Stimulated activated CD4-positive, alpha-beta T cell treated with anti-CD3 and anti-CD28 coated beads, Interleukin-12 subunit alpha, Interleukin-12 subunit beta, amount 100 ng/mL, for 4 hours (primary cell): ENCODE results near the gene PBXIP1.
A peak's percentile ranks its signal among the peaks of the same experiment; 100 is the strongest.
"Not testable (repeated sequence)": the region's sequence is repeated elsewhere in the genome, so short reads cannot be mapped to it uniquely, and the experiment has no call there.

Source experiments
- DNase-seq: peaks from one replicate; pipeline ENCODE4 v3.0.0-alpha.2; 2020

The PBXIP1 gene, protein sequence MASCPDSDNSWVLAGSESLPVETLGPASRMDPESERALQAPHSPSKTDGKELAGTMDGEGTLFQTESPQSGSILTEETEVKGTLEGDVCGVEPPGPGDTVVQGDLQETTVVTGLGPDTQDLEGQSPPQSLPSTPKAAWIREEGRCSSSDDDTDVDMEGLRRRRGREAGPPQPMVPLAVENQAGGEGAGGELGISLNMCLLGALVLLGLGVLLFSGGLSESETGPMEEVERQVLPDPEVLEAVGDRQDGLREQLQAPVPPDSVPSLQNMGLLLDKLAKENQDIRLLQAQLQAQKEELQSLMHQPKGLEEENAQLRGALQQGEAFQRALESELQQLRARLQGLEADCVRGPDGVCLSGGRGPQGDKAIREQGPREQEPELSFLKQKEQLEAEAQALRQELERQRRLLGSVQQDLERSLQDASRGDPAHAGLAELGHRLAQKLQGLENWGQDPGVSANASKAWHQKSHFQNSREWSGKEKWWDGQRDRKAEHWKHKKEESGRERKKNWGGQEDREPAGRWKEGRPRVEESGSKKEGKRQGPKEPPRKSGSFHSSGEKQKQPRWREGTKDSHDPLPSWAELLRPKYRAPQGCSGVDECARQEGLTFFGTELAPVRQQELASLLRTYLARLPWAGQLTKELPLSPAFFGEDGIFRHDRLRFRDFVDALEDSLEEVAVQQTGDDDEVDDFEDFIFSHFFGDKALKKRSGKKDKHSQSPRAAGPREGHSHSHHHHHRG

DNA sequence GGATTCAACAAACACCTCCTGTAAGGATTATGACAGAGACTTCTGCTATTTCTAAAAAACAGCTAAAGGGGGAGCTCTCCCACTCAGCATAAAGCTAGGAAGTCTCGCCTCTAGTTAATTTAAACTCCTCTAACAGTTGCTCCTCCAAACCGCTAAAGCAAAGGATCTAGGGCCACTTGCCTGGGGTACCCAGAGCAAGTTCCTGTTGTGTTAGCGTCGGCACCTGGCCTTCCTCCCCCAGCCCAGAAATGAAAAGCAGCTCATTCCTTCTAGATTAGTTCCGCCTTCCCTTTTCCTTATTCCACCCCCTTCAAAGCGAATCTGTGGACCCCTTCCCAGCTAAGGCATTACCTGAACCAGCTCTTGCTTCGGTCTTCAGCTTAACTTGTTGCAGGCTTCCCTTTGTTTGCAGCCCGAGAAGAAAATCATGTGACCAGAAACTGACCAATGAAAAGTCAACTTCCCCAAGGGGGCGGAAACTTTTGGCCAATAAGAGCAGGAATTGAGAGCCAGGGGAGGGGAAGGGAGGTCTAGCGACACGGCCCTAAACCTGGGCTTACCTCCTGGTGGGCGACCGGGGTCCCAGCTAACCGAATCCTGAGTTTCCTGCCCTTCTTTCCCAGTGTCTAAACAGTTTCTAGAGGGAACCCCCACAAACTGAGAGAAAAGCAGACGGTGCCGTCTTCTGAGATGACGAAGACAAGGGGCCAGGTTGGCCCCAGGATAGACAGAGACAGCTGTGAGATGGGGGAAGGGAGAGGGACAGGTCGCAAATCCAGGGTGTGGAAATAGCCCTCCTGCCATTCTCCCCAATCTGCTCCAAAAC is at the start of gene PBXIP1:
TSS of gene PBXIP1 (minus strand) at position 382 of the 826 bp plus-strand sequence. CDS start 2,378 bp downstream, outside the sequence.
- peak; percentile 60 for DNase-seq

DNA sequence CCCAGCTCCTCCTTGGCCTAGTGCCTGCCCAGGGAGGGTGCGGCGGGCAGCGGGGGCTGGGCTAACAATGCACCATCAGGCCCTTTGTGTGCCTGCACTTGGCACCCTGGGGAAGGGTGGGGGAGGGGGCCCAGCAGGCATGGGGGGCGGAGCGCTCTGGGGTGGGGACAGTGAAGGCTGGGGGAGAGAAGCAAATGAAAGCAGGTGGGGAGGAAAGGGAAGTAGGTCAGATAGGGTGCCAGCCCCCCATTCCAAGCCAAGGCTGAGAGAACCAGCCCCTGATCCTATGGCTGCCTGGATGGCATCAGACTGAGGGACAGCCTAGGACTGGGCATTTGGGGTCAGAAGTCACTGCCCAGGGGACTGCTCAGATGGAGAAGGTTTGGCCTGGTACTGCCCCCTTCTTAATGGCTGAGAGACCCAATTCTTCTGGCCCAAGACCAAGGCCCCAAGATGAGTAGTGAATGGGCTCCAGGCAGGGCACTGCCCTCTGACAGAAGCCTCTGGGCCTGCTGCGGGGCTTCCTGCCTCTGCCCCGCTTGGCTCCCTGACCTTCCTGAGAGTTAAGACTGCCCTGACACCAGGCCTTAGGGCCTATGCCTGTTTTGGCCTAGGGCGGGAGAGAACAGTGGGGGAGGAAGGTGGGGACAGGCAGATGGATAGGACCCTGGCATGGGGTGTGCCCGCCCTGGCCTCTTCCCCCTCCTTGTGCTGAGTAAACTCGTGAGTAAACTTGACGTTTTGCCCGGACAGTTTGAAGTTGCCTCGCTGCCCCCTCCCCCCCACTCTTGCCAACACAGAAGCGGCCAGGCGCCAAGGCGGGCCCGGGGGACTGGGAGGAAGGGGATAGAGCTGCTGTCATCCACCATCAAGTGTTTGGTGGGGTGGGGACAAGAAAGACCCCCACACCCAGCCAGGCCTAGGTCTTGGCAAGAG is 49.4 kb upstream of the PBXIP1 start:
- DNase-seq: no peak

DNA sequence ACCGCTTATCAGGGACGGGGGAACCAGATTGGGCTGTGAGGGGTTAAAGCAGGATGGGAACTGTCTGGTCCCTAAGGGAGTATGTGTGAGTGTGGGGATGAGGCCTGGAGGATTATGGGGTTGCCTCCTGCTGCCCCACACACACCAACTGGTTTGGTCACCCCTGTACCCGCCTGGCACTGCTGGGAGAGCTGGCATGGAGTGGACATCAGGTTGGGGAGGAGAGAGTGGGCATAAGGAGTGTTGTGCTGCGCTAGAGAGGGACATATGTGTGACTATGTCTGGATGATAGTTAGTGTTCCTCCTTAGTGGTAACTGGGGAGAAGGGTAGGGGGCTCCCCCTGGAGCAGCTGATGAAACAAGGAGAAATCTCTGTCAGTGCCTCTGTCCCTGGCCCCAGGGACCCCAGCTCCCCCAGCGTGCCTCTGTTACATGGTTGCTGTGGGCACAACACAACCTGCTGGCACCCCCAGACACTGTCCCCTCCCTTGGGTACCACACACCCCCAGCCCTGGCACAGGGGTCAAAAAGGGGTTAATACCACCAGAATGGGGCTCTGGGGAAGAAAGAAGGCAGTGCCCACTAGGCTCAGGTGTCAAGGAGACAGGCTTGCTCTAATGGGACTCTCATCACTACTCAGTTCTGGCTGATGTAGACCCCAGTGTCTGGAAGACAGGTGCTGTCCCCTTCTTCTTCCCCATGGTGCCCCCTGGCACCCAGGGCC is 48.6 kb upstream of the PBXIP1 start:
- DNase-seq: no peak

DNA sequence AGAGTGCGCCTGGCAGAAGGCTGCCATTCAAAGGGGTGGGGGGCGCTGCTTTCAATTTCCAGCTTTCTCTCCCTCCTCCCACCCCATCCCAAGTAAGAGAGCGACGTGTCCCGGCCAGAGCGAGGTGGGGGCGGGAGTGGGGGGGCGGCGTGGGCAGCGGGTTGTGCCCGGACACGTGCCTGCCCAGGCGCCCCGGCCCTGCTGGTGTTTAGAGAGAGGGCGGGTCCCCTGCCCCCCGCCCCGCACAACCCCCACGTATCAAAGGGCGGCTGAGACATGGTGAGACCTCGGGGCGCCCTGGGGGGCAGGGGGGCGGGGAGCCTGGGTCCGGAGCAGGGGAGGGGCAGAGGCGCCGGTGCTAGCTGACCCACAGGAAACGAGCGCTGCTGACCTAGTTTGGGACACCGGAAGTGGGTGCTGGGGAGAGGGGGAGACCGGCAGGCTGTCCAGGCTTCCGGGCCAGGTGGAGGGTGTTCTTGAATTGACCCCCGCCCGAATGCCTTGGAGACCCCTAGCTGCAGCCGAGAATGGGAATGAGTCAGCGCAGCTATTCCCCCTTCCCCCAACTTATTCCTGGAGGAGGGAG is 48.0 kb upstream of the PBXIP1 start:
- no peak for DNase-seq

DNA sequence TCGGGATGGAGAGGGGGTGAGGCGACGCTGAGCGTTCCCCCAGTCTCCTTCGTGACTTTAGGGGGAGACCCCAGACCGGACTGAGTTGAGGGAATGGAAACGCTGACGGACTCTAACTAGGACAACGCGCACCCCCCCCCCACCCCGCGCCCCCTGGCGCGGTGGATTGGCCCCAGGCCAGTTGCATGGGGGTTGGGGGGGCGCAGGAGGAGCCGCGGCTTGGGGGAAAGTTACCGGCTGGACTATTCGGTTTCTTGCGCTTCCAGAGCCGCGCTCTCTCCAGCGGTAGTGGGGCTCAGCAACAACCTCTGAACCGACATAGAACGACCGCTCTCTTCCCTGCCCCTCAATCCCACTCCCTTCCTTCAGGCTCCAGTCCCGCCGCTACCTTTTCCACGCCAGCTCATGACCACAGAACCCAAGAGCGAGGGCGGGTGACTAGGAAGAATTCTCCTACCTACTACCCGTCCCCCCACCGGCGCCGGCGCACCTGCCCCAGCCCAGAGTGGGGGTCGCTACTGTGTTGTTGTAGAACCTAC is 47.4 kb upstream of the PBXIP1 start:
- DNase-seq: no peak

DNA sequence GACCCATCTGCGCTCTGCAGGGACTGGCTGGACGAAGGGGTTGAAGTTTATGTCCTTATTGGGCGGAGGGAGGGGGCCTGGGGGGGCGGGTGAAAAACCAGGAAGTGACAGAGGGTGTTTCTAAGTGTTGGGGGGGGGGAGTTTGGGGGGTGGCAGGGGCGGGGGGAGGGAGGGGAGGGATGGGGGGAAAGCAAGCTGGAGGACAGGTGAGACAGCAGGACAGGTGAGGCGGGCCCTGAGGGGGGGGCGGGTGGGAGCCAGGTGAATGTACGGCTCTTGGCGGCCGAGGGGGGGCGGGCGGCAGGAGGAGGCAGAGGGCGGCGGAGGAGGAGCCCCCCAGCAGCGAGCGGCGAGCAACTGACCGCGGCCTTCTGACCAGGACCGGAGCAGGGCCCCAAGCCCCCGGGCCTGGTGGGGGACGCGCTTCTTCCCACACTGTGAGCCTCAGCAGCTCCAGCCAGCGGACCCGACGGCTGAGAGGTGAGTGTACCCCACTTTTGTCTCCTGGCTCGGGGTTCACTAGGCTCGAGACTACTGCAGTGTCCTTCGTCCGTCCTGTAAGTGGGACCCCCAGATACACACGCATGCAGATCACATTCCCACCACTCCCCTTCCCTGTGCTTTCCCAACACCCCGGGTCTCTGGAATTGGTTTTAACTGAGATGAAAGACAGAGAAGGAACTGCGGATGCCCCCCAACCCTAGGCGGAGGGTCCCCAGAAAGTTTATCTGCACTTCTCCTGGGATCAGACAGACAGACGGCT is 46.7 kb upstream of the PBXIP1 start, which contains the start of gene ZBTB7B:
TSS of gene ZBTB7B (plus strand) at position 339 of the 763 bp plus-strand sequence. CDS start 11,859 bp downstream, outside the sequence.
- DNase-seq: no peak

DNA sequence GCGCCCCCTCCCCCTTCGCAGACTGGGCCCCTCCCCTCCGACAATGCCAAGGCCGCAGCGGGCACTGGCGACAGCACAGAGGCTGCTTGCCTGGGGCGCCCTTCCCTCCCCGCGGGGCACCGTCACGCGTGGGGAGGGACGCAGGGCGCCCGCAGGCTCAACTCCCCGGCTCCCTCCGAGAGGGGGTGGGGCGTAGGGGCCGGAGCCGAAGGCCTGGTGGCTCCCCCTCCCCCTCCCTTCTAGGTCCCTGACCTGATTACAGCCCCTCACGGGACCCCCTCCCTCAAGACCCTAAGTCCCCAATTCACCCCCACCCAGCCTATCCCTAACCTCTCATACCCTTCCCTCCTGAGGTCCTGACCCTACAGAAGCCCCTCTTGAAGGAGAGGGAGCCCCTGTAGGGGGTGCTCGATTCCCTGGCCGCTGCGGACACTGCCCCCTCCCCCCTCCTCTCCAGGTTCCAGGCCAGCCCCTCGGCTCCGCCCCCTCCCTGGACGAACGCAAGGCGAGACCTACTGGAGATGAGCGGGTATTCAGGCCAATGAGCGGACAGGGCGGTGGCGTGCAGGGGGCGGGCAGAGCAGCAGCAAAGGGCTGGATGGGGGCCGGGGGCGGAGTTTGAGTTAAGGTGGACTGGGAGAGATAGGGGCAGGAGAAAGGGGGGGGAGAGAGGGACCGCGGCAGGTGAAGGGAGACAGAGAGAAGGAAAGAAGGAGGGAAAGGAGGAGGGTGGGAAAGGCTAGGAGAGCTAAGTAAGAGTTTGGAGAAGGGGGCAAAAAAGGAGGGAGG is 46.0 kb upstream of the PBXIP1 start:
- peak; percentile 98 for DNase-seq

DNA sequence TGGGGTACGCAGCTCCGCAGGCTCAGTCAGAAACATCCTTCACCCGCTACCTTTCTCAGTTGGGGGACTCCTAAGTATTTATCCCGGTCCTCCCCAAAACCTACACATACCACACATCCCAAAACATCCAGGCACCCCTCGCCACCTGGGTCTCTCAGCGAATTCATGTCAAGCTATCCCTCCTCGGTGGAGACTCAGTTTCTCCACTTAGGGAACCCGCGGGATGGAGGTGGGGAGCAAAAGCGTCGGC is 45.5 kb upstream of the PBXIP1 start:
- no peak for DNase-seq

DNA sequence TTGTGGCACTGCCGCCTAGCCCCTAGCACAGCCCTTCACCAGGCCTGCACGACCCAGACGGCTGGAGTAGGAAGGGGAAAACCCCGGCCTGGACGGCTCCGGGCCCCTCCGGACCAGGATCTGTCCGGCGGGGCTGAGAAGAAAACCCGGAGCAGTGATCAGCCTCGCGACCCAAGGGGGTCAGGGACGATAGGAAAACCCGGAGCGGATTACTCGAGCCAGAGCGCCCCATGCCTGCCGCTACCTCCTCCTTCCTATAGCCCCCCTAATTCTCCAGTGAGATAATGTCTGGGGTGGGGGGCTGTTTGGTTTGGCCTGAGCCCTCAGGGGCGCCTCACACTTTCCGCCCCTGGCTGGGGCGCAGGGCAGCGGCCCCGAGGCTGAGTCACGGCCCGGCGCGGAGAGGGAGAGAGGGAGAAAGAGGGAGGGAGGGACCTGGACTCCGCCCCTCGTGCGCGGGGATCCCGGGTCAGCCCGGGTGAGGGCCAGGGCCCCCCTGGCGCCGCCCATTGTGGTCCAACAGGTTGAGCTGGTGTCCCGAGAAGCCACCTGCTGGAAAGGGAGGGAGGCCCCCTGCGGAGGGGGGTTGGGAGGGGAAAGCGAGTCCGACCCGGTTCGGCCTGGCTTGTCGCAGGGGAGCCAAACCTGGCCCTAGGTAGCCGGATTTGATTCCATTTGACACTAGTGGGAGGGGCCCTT is 45.0 kb upstream of the PBXIP1 start:
- peak; percentile 79 for DNase-seq

DNA sequence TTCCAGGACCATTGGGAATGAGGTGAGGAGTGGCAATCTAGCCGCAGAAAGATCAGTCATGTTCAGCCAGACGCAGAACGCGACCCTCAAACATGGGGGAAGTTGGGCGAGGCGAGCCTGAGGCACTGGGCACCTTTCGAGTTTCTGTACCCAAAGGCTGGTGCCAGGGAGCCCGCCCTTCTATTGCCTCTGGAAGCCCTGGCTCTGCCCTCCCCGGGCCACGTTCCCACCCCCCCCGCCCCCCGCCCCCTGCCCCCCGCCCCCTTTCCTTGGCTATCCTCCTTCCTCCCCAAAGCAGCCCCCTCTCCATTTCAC is 44.5 kb upstream of the PBXIP1 start:
- DNase-seq: no peak

DNA sequence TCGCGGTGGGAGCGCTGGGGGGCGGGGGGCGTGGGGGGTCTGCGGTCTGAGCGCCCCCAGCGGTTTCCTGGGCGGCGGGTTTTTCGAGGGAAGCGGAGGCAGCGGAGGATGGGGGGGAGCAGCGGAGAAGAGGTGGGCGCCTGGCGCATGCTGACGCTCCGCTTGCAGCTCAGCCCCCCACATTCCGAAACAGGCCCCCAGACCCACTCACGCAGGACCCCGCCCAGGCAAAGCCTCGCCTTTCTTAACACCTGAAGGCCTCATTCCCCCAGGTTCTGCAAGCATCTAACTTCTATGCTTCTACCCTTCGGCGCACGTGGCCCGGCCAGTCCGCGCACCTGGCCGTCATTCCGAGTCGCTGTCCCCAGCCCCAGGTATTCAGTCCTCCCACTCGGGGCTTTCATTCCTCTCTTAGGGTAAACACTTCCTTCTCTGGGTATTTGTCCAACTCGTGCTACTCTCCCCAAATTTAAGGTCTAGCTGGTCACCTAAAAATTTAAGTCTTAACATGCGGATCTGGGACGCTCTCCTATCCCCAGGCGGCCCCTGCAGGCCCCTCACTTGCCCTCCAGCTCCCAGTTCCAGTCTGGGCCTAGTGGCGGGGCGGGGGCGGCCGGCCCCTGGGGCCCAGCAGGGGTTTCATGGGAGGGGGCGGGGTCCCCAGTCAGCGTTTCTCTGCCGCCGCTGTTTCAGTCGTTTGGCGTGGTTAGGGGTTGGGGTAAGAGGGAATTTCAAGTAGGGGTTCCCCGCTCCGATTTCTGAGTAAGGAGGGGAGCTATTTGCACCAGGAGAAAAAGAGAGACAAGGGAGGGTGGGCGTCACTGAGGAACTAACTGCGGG is 43.9 kb upstream of the PBXIP1 start:
- DNase-seq: peak; percentile 65

DNA sequence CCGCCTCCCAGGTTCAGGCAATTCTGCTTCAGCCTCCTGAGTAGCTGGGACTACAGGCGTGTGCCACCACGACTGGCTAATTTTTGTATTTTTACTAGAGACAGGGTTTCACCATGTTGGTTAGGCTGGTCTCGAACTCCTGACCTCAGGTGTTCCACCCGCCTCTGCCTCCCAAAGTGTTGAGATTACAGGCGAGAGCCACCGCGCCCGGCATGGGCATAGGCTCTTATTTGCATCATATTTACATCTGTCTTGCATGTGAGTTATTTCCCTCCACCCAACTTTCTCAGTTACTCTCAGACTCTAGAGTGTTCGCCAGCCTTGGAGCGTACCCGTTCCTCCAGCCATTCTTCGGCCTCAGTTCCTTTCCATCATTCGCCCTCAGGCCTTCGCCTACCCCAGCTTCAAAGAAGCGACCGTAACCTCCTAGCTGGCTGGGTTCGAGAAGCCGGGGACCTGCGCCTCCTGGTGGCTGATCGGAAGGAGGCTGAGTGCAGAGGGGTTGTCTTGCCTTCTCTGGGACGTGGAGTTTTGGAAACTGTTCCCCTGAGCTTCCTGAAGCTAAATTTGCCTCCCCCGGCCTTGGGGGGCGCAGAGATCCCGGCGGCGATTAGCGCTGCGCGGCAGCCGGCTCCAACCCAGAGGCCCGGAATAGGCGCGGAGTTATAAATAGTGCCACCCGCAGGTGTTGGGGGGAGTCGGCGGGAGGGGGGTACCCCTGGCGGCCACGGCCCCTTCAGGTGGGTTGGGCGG is 43.1 kb upstream of the PBXIP1 start:
- DNase-seq: peak; percentile 77

DNA sequence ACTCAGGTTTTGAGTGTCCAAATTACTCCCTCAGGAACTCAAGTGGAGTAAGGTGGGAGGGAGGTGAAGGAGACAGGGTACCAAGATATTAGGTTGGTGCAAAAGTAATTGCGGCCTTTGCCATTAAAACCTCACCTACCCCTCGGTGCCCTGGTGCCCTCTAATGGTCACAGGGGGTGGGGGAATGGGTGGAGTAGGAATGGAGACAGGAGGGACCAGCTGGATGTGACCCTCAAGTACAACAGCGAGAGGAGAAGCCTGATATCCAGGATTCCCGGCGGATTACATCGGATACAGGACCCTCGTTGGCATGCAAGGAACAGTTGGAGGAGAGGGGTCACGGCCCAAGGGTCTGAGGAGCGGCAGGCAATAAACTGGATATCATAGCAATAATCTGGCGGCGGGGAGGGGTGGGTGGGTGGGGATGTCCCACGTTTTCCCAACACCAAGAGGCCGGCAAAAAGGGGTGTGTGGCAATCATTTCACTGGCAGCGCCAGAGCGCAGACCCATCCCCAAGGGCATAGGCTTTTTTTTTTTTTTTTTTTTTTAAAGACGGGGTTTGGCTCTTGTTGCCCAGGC is 42.4 kb upstream of the PBXIP1 start:
- no peak for DNase-seq

DNA sequence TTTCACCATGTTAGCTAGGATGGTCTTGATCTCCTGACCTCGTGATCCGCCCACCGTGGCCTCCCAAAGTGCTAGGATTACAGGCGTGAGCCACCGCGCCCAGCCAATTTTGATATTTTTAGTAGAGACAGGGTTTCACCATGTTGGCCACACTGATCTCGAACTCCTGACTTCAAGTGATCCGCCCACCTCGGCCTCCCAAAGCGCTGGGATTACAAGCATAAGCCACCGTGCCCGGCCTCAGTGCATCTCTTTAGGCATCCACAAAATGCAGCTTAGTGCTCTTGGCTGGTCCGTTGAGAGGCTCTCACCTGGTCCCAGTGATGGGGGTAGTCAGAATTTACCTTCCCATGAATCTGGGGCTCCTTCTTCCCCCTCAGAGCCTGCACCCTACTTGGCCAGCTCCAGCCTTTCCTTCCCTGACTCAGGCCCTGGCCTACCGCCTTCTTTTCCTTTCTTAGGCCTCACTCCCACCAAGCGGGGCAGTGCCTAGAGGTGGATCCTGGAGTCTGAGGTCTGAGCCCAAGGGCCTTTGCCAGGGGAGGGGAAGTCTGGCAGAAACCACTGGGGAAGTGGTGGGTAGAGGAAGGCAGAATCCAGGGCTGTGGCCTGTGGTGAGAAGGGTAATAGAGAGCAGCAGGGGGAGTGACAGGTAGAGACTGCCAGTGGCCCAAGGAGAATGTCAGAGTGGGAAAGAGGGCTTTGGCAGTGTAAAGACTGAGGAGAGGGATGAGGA is 41.2 kb upstream of the PBXIP1 start:
- no peak for DNase-seq

DNA sequence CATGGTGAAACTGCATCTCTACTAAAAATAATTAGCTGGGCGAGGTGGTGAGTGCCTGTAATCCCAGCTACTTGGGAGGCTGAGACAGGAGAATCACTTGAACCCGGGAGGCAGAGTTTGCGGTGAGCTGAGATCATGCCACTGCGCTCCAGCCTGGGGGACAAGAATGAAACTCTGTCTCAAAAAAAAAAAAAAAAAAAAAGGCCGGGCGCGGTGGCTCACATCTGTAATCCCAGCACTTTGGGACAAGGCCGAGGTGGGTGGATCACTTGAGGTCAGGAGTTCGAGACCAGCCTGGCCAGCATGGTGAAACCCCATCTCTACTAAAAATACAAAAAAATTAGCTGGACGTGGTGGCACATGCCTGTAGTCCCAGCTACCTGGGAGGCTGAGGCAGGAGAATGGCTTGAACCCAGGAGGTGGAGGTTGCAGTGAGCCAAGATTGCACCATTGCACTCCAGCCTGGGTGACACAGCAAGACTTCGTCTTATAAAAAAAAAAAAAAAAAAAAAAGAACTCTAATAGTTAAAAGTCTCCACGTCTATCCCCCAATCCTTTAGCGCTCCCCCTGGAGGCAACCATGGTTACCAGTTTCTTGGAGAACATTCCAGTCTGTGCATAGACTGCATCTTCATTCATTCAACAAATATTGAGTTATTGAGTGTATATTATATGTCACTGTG is 39.5 kb upstream of the PBXIP1 start:
- not testable (repeated sequence) for DNase-seq
